ENCODE results near the gene PIGK. TPM values are rescaled to one million over a fixed set of nuclear protein-coding genes. Genes with fewer than 3 reads are reported as not detected.

Gene PIGK
- total and polyA plus RNA-seq, 2 of the 4 experiments (the other 2 are of a cell fraction): 15.6 to 21.2 TPM

- no CpG with 5 or more reads among the region's 1 CpG for WGBS, 2 experiments (ENCODE audit: extremely low coverage in 2 of 2, insufficient read length in 1 of 2)
- POLR2A ChIA-PET (ENCODE audit: unreplicated experiment): no interaction called here
- dilution Hi-C loops (cut with HindIII; ENCODE audit: low sequenced_read_pairs, unreplicated experiment): no loop called here
Measured at GRCh38 chr1:77263708-77264107, 44.5 kb upstream of the PIGK start.

More at GRCh38 chr1:77263708-77264107, 44.5 kb upstream of the PIGK start:
- no peak overlapping the region for H2AFZ ChIP-seq (replicated peaks; ENCODE audit: low read length, poor library complexity)
- no peaks in the 10 kb centered on the region for H3K27me3 ChIP-seq (ENCODE audit: control insufficient read depth, insufficient read depth, low read length)
- H4K5ac ChIP-seq (ENCODE audit: low read depth, low read length): no peak overlapping the region
- no peaks in the 10 kb centered on the region for H3K79me1 ChIP-seq (ENCODE audit: low read depth in 1 of 2, low read length in 2 of 2)
- H3K27ac ChIP-seq (ENCODE audit: insufficient read depth, low read length): no peak overlapping the region
- H4K8ac ChIP-seq (ENCODE audit: low read depth in 2 of 2, low read length in 2 of 2): no peak overlapping the region
- no peaks in the 10 kb centered on the region for H3K4me1 ChIP-seq (ENCODE audit: control insufficient read depth, insufficient read depth, low read length)
- H3K4ac ChIP-seq (ENCODE audit: low read depth, low read length): no peak overlapping the region
- H4K20me1 ChIP-seq (ENCODE audit: insufficient read depth, low read length): no peaks in the 10 kb centered on the region
- no peak overlapping the region for H3K14ac ChIP-seq (replicated peaks; ENCODE audit: low read depth, low read length)
- no peaks in the 10 kb centered on the region for H3K9me1 ChIP-seq (ENCODE audit: insufficient read depth, low read length)
- H3K36me3 ChIP-seq (ENCODE audit: control insufficient read depth, insufficient read depth, low read length): no peaks in the 10 kb centered on the region
- no peak overlapping the region for H2AK5ac ChIP-seq (ENCODE audit: low read depth, low read length)
- H3K9ac ChIP-seq (ENCODE audit: low read depth, low read length): no peak overlapping the region
- intact Hi-C loops (cut with micrococcal nuclease) (no loop called here), in situ Hi-C loops (cut with MboI; ENCODE audit: low sequenced_read_pairs) (no loop called here)
- H3K23ac ChIP-seq (ENCODE audit: low read depth, low read length): no peak overlapping the region
- no peak overlapping the region for H2BK120ac ChIP-seq (ENCODE audit: low read depth, low read length)
- H4K91ac ChIP-seq (ENCODE audit: insufficient read depth, low read depth, low read length): no peak overlapping the region
- CTCF ChIA-PET: no interaction called here
- BruUV-seq (replicated peaks): no TSS peak
- H2BK15ac ChIP-seq (ENCODE audit: low read depth, low read length): no peak overlapping the region
- DNase-seq (no peak), ATAC-seq (ENCODE audit: low read depth) (no peak)
- no peak overlapping the region for H3K4me2 ChIP-seq (ENCODE audit: low read depth, low read length)
- H2BK5ac ChIP-seq (ENCODE audit: low read depth, low read length, poor library complexity, severe bottlenecking): no peak overlapping the region
- H2BK20ac ChIP-seq (ENCODE audit: low read depth, low read length): no peak overlapping the region
- no peak overlapping the region for H3K18ac ChIP-seq (ENCODE audit: low read depth, low read length)
- TF ChIP-seq, protein P1, sequence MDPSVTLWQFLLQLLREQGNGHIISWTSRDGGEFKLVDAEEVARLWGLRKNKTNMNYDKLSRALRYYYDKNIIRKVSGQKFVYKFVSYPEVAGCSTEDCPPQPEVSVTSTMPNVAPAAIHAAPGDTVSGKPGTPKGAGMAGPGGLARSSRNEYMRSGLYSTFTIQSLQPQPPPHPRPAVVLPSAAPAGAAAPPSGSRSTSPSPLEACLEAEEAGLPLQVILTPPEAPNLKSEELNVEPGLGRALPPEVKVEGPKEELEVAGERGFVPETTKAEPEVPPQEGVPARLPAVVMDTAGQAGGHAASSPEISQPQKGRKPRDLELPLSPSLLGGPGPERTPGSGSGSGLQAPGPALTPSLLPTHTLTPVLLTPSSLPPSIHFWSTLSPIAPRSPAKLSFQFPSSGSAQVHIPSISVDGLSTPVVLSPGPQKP (IDR thresholded peaks at IDR 0.05; ENCODE audit: borderline replicate concordance, low read depth, low read length): no peak
- no peaks in the 10 kb centered on the region for H3K9me3 ChIP-seq (ENCODE audit: control insufficient read depth, insufficient read depth, low read length)
- no peak overlapping the region for H3K4me3 ChIP-seq (ENCODE audit: insufficient read depth, low read depth, low read length)
- H2AK9ac ChIP-seq (replicated peaks; ENCODE audit: low read depth, low read length, poor library complexity): no peak overlapping the region
- H3K56ac ChIP-seq (ENCODE audit: extremely low read depth, insufficient read depth, low read length): no peak overlapping the region

Measured in IMR-90 (cell line).